Fibroblast of skin of abdomen (primary cell): ENCODE results near the gene AARS1.
A peak's percentile ranks its signal among the peaks of the same experiment; 100 is the strongest.
"Not testable (repeated sequence)": the region's sequence is repeated elsewhere in the genome, so short reads cannot be mapped to it uniquely, and the experiment has no call there.

Source experiments
- DNase-seq: peaks from one replicate; pipeline ENCODE4 v3.0.0-alpha.2; 2013

AARS1 gene

GRCh38 chr16:70270176-70270575, 19.1 kb downstream of the AARS1 start:
- no peak for DNase-seq

- no peak for DNase-seq
These were observed 19.8 kb downstream of the AARS1 start for GRCh38 chr16:70269471-70269870.

GRCh38 chr16:70267922-70268321, 21.4 kb downstream of the AARS1 start:
- not testable (repeated sequence) for DNase-seq

- peak; percentile 23 for DNase-seq
These were observed 21.8 kb downstream of the AARS1 start for GRCh38 chr16:70267516-70267915.

GRCh38 chr16:70259903-70260302, 29.4 kb downstream of the AARS1 start:
- DNase-seq, result not testable (repeated sequence)

- no peak for DNase-seq
These were observed 30.4 kb downstream of the AARS1 start for GRCh38 chr16:70258946-70259345.

- DNase-seq, result no peak
These were observed 31.2 kb downstream of the AARS1 start for GRCh38 chr16:70258065-70258464.

GRCh38 chr16:70257391-70257790, 31.9 kb downstream of the AARS1 start:
- DNase-seq, result no peak

GRCh38 chr16:70255574-70255973, 33.7 kb downstream of the AARS1 start:
- no peak for DNase-seq

GRCh38 chr16:70254965-70255286, 34.4 kb downstream of the AARS1 start:
- no peak for DNase-seq

GRCh38 chr16:70254180-70254964, 34.9 kb downstream of the AARS1 start:
- DNase-seq, result no peak

GRCh38 chr16:70253291-70254106, 35.8 kb downstream of the AARS1 start:
- peak; percentile 18 for DNase-seq

GRCh38 chr16:70252355-70252988, 36.8 kb downstream of the AARS1 start:
- DNase-seq, result no peak

- peak; percentile 93 for DNase-seq
These were observed 37.5 kb downstream of the AARS1 start, which contains the start of gene EXOSC6 for GRCh38 chr16:70251629-70252354. TSS of gene EXOSC6 (minus strand) at chr16:70251940. CDS start at chr16:70251900, 40 bp downstream.

GRCh38 chr16:70250748-70251628, 38.3 kb downstream of the AARS1 start:
- DNase-seq, result peak; percentile 33

- not testable (repeated sequence) for DNase-seq
These were observed 39.6 kb downstream of the AARS1 start for GRCh38 chr16:70249697-70250096.

- not testable (repeated sequence) for DNase-seq
These were observed 50.5 kb downstream of the AARS1 start for GRCh38 chr16:70238773-70239172.

GRCh38 chr16:70231831-70232230, 57.5 kb downstream of the AARS1 start:
- not testable (repeated sequence) for DNase-seq

- not testable (repeated sequence) for DNase-seq
These were observed 63.3 kb downstream of the AARS1 start for GRCh38 chr16:70226024-70226423.

- DNase-seq, result not testable (repeated sequence)
These were observed 63.9 kb downstream of the AARS1 start for GRCh38 chr16:70225430-70225829.

GRCh38 chr16:70224645-70225044, 64.7 kb downstream of the AARS1 start:
- DNase-seq, result not testable (repeated sequence)
